GM19023 (cell line): ENCODE measurements around the gene TYSND1.
"Not testable (repeated sequence)": the region's sequence is repeated elsewhere in the genome, so short reads cannot be mapped to it uniquely, and the experiment has no call there.

Experiments
- ATAC-seq: cut with Tn5 transposase; IDR thresholded peaks from one replicate; pipeline ENCODE4 v1.9.1; 2021; ENCODE audit warnings: mild to moderate bottlenecking, moderate library complexity; ENCODE audit not compliant: unreplicated experiment

Gene TYSND1

GRCh38 chr10:70111496-70111895 lies 35.0 kb downstream of the TYSND1 start:
- ATAC-seq = no peak

- ATAC-seq = no peak
Measured at GRCh38 chr10:70109064-70109729, 37.3 kb downstream of the TYSND1 start.

GRCh38 chr10:70106958-70107791 lies 39.3 kb downstream of the TYSND1 start:
- peak; percentile 81 for ATAC-seq

GRCh38 chr10:70101668-70102067 lies 44.8 kb downstream of the TYSND1 start:
- no peak for ATAC-seq

GRCh38 chr10:70101068-70101562 lies 45.4 kb downstream of the TYSND1 start:
- ATAC-seq = not testable (repeated sequence)

GRCh38 chr10:70098271-70098670 lies 48.2 kb downstream of the TYSND1 start:
- no peak for ATAC-seq

GRCh38 chr10:70097459-70097858 lies 49.0 kb downstream of the TYSND1 start:
- no peak for ATAC-seq

GRCh38 chr10:70096705-70097420 lies 49.6 kb downstream of the TYSND1 start:
- no peak for ATAC-seq

- ATAC-seq = no peak
Measured at GRCh38 chr10:70096016-70096704, 50.3 kb downstream of the TYSND1 start.

GRCh38 chr10:70094250-70094649 lies 52.2 kb downstream of the TYSND1 start:
- no peak for ATAC-seq

GRCh38 chr10:70093335-70093944 lies 53.1 kb downstream of the TYSND1 start:
- ATAC-seq = no peak

- no peak for ATAC-seq
Measured at GRCh38 chr10:70092389-70092718, 54.1 kb downstream of the TYSND1 start.

- ATAC-seq = no peak
Measured at GRCh38 chr10:70090951-70091350, 55.5 kb downstream of the TYSND1 start.

GRCh38 chr10:70090013-70090412 lies 56.5 kb downstream of the TYSND1 start:
- ATAC-seq = no peak

- no peak for ATAC-seq
Measured at GRCh38 chr10:70088308-70088698, 58.2 kb downstream of the TYSND1 start.
